Measurements from ENCODE around the gene ADSS1.

The ADSS1 gene

DNA sequence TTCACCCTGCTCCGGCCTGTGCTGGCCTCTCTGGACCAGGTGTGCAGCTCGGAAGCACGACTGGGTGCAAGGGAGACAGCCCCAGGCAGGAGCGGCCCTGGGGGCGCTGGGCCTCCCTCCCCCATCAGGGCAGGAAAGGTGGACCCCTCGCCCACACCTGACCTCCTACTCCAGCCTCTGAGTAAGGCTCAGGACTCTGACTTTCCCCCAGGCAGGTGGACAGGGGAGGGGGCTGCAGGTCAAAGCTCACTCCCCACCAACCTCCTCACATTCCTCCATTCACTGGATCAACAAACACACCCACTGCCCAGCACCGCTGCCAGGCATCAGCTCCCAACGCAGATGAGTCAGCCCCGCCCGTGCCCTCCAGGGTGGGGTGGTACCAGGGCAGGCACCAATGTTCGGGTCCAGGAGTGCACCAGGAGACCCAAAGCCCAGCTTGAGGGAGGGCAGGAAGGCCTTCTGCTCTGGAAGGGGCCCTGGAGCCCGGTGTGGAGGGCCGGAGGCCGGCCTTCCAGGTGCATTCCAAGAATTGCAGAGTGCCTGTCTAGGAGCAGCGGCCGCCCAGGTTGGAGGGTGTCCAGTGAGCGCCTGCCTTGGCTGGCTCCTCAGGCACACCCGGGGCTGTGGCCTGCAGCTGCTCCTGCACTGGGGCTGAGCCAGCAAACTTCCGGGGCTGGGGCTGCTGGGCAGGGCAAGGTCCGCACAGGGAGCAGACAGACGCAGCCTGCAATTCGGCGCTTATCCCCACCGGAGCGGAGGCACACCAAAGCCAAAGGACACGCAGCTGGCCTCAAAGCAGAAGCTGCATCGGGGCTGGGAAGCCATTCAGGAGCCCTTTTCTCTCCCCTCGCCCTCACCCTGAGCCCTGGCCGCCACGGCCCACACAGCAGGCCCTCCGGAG is 36.2 kb upstream of the ADSS1 start:
- no peak for DNase-seq (ENCODE audit: low read depth, low spot score)

DNA sequence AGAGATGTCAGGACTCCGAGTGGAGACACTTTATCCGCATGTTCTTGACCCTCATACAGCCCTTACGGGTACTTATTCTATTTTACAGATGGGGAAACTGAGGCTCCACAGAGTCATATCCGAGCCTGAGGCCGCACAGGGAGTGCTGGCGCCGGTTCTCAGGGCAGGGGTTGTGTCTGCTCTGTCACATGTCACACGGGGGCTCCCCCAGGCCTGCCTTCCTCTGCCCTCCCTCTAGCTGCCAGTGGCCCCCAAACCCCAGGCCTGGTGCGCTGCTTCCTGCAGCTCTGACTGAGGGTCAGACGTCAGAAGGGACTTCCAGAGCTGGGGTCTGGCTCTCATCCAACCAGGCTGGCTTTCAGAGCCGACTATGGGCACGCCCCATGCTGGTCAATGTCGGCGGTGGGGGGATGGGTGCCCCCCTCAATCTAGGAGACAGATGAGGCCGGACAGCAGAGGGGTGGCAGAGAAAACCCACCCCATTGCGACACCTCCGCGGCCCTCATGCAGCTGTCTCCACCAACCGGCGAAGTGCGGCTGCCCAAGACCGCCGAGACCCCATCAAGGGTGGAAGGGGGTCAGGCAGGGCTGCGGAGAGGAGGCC is 35.4 kb upstream of the ADSS1 start:
- no peak for DNase-seq (ENCODE audit: low read depth, low spot score)

DNA sequence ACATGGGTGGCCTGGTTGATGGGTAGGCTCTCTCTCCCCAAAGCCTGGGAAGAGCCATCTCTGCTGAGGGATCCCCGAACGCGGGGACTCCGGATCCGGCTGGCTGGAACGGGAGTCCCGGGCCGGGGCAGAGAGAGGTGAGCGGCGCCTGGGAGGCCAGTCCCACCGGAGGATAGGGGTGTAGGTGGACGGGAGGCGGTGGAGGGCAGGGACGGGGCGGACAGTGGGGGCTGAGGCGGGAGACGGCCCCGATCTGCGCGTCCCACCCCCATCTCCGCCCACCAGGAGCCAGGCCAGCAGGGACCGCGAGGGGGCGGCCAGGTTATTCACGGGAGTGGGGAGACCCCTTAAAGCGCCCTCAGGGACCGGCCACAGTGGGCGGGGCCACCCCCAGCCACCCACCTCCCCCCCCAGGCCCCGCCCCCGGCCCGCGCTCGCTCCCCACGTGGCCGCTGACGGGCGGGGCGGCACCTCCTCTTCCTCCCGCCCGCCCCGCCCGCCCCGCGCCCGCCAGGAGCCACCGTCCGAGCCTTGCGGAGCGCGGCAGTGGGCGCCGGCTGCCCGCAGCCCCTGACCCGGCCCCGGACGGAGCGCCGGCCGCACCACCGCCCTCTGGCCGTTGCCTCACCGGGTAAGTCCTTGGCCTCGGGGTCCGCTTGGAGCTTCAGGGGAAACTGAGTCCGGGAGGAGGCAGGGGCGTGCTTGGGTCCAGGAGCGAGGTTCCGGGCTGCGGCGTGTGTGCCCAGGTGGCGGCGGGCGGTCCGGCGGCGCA is 34.7 kb upstream of the ADSS1 start, which contains the start of gene INF2:
INF2 (plus strand) TSS at position 510 of the 772 bp plus-strand sequence. CDS start 11,748 bp downstream, outside the sequence.
- no peak for DNase-seq (ENCODE audit: low read depth, low spot score)

DNA sequence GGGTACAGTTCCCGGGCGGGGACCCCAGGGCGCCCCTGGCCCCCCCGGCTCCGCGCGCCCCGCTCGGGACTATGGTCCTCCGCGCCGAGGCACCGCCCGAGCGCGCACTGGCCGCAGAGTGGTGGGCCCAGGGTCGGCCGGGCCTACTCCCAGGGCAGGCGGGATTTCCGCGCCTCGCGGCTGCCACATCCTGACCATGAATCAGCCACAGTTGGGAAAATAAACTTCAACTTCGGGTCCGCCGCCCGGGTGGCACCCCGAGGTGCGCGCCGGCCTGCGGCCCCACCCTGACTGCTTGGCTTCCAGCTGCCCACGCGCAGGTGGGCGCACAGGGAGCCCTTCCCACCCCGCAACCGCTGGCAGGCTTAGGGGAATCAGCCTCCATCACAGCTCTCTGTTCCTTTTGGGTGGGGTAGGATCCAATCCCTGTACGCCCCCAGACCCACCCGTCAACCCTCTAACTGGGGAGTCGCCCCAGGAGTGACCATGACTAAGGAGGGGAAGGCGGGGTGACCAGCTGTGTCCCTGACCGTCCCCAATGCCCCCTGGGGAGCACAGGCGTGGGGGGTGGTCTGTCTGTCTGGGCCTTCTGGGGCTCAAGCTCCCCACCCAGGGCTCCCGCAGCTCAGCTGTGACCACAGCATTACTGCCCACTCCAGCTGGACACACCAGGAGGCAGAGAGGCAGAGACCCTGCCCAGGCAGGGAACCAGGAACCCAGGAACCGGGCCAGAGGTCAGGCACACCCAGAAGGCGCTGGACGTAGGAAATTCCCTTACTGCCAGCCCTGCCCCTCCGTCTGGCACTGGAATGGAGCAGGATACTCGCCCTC is 33.9 kb upstream of the ADSS1 start:
- no peak for DNase-seq (ENCODE audit: low read depth, low spot score)

DNA sequence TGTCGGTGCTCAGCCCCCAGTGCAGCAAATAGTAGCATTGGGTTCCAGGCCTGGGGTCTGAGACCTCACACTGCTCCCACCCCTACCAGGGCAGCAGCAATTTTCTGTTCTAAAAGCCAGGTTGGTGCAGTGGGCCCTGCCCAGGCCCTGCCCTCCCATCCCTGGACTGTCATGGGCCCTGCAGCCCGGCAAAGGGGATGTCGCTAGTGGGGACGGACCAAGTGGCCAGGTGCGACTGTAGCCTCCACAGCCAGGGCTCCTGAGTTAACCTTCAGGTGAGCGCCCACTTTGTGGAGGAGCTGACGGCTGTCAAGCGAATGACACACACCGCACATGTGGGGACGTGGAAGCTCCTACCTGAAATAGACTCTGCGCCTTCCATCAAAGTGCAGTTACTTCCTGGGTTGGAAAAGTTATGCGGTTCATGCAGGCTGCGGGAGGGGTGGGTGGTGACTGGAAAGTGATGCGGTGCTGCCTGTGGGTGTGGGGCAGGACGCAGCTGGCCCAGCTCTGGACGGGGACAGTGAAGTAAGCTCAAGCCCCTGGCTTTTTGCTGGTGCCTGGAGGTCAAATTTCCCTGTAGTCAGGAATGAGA is 33.1 kb upstream of the ADSS1 start:
- DNase-seq (ENCODE audit: low read depth, low spot score) = no peak

DNA sequence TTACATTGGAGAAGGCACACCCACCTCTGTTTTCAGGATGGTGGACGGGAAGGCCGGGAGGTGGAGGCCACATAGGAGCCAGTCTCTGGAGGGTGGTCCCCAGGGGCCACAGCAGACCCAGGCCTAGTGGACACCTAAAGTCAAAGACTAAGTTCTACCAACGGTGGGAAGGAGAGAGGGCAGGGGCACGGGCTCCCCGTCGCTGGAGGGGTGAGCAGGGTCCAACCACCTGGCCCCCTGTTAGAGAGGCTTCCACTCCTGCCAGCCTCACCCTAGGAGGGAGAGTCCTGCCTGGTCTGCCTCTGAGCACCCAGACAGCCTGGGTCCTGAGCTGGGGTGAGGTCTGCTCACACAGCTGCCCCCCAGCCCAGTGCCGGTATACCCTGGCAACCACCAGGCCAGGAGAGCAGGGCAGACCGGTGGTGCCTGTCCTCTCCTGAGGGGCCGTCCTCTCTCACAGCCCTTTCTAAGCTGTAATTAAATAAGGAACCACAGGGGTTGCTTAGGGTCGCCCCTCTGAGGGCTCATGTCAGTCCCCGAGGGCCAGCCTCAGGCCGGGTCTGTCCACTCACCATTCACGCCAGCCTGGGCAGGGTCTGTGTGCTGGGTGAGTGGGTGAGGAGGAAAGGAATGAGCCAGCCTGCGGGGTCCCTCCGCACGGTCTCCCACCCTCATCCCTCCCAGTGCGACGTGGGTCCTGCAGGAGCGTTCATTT is 32.3 kb upstream of the ADSS1 start:
- no peak for DNase-seq (ENCODE audit: low read depth, low spot score)

DNA sequence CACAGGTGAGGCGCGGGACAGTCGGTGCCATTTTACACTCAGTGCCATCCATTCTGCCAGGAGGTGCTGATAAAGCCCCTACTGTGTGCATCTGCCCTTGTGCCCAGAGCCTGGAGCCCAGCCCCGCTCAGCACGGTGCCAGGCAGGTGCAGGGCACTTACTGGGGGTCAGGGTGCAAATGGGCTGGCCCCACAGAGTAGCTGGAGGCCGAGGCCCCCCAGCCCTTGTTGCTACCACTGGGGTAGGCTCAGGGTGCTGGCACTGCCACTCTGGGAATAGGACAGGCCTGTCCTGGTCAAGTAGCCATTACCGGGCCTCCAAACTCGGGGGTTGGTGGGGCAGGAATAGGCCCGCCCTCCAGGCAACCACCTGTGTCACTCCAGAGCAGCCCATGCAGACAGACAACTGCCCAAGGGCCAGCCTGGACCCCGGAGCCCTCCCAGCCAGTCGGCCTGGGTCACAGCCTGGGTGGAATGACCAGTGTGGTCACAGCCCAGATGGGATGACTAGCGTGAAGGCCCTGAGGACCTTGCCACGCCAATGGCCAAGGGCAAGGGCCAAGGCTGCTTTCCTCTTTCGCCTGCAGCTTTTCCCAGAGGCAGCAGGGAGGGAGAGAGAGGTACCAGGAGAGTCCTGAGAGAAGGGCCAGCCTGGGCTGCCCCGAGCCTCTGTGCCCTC is 31.6 kb upstream of the ADSS1 start:
- DNase-seq (ENCODE audit: low read depth, low spot score) = no peak

DNA sequence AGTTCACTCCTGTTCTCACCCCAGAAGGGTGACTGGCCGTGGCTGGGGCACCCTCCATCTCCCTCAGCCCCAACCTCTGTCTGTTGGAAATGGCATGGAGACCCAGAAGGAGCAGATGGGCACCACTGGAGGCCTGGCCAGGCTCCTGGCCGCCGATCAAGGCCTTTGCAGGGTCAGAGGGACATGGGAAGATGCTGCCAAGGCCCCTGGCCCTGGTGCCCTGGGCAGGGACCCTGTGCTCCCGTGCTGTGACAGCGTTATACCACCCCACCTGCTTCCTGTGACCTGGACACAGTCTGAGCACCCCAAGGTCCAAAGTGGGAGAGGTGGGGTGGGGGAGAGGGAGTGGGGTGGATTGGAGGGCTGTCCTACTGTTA is 31.1 kb upstream of the ADSS1 start:
- DNase-seq (ENCODE audit: low read depth, low spot score) = no peak

DNA sequence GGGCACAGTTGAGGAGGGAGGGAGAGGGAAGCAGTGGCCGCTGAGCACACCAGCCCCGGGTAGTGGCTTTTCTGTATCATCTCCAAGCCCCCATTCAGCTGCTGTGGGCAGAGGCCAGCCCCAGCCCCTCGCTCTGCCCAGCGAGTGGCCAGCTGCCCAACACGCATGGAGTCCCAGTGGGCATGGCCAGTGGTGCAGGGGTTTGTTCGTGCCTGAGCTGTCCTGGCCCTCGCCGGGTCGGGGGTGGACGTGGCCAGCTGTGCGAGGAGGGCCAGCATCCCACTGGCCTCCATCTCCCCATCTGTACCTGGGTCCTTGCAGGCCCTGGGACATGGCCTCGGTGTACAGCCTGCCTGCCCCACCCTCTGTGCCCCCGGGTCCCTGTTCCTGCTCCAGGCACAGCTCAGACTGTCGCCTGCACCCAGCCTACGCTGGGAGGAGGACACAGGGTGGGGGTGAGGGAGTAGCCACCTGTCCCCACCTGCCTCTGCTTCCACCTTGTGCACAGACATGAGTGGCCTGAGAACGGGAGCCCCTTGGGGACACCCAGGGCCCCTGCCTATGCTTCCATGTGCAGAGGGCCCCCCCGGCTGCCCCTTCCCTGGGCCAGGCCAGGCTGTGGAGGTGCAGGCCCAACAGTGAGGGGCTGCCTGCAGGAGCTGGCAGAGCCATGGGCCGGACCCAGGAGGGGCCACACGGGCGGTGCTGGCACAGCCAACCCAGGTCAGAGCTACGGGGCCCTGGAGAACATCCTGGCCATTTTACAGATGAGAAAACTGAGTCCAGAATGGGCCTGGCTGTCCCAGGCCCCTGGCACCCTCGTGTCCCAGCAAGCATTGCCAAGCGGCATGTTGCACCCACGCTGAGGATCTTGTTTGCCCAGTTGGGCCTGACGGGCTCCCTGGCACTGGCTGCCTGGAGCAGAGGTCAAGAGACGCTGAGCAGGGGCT is 30.3 kb upstream of the ADSS1 start:
- DNase-seq (ENCODE audit: low read depth, low spot score) = no peak

DNA sequence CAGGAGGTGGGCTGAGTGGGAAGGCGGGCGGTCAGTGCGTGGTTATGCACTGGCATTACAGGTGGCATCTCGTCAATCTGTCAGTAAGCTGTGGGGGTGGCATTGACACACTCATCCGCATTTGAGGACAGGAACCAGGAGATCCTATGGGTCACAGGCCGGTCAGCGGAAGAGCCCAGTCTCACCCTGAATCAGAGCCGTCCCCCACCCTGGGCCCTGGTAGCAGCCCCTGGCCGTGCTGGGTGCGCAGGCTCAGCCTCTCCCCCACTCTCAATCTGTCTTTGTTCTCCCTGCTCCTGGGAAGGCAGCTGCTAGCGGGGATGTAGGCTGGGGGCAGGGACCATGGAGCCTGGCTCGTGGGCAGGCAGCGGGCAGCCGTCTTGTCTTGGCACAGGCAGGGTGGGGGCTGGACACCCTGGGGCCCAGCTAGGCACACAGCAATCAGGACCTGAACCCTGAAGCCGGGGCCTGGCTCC is 29.5 kb upstream of the ADSS1 start:
- no peak for DNase-seq (ENCODE audit: low read depth, low spot score)

DNA sequence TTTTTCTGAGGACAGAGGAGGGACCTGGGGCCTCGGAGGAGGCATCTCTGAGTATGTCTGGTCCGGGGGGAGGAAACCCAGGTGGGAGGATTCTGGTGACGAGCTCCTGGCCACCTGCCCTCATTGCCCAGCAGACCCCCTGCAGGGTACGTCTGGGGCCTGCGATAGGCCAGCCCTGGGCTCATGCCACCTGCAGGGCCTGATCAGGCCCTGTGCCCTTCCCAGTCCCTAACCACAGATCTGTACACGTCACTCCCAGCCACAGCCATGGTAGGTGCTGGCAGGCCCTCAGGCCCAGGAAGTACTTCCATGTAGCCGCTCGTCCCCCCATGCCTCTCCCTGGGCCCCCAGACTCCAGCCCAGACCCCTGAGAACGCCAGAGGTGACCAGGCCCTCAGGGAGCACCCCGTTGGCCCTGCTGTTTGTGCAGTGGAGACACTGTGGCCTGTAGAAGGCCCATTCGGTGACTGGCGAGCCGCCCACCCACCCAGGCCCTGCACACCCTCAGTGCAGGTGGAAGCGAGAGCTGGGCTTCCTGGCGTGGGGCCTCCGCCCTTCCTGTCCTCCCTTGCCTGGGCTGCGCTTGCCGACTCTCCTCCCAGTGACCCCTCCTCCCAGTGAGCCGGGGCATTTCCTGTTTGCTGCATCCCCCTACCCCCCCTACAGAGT is 28.9 kb upstream of the ADSS1 start:
- DNase-seq (ENCODE audit: low read depth, low spot score) = no peak

DNA sequence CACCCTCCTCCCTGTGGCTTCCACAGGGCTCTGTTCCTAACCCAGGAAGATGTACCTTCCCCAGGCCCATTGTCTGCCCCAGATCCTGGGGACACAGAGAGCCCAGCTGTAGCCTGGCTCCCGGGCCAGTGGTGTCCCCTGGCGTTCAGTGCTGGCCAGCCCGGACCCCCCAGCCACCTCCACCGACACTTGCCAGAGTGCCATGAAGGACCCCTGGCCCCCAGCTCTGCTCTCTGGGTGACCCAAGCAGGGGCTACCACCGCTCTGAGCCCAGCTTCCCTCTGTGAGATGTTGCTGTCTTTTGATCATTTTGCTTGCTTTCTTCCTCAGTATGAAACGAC is 28.4 kb upstream of the ADSS1 start:
- DNase-seq (ENCODE audit: low read depth, low spot score) = no peak

DNA sequence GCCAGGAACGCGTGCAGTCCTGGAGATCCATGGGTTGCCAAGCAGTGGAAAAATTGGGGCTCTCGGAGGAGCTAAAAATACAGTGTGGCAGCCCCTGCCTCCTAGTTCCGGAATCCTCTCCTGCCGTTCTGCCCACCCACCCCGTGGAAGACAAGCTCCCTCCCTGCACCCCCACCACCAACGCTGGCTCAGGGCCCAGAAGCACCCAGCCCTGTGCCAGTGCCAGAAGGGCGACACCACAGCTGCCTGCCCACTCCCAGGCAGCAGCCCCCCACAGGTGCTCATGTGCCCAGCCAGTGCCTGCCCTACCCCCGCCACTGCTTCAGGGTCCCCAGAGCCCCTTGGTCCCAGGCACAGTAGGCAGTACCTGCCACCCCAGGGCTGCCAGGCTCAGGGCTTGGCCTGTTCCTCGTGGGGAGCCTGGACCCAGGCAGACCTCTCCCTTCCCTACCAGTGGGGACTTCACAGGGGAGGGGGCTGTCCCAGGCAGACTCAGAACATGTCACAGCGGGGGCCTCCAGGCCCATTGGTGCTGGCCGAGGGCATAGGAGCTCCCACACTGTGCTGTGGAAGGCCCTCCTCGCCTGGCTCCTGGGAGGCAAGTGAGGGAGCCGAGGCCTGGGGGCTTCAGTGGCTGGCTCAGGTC is 27.2 kb upstream of the ADSS1 start:
- DNase-seq (ENCODE audit: low read depth, low spot score) = no peak

DNA sequence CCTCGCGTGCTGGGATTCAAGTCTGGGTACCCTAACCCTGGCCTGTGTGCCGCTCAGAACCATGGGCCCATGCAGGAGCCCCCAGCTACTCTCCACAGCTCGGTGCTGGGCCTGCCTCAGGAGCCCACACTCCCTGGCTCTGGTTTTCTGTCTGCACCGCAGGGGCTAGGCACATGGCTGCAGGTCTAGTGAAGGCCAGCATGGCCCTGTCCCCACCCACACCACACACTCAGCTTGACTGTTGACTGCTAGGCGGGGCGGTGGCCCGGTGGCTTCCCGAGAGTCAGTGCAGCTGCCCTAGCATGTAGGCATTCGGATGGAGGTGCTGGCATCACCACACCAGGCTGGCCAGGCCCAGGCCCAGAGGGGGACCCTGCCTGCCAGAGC is 26.7 kb upstream of the ADSS1 start:
- DNase-seq (ENCODE audit: low read depth, low spot score) = no peak

DNA sequence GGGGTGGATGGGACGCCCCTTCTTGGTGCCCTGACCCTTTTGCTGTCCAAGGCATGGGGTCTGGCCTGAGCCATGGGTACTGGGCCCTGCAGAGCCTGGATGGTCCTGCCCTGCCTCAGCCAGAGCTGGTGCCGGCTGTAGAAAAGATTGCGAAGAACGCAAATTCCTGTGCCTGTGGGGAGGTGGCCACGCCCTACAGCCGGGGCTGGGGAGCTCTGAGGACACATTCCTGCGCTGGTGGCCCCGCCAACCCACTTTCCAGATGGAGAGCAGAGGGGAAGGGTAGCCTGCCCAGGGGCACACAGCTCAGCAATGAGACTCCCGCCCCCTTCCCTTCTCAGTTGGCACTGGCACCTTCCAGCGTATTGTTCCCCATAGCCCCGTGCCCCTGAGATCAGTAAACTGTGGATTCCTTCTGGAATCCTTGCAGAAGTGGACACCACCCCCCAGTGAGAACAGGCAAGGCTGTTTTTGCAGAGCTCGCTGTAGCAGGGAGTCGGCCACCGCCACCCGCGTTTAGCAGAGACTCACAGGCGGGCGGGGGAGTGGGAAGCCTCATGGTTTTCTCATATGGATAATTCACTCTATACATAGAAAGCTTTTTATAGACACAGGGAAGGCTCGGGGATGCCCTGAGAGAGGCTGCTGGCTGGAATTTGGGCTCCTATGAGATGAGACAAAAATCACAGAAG is 26.0 kb upstream of the ADSS1 start:
- DNase-seq (ENCODE audit: low read depth, low spot score) = no peak

DNA sequence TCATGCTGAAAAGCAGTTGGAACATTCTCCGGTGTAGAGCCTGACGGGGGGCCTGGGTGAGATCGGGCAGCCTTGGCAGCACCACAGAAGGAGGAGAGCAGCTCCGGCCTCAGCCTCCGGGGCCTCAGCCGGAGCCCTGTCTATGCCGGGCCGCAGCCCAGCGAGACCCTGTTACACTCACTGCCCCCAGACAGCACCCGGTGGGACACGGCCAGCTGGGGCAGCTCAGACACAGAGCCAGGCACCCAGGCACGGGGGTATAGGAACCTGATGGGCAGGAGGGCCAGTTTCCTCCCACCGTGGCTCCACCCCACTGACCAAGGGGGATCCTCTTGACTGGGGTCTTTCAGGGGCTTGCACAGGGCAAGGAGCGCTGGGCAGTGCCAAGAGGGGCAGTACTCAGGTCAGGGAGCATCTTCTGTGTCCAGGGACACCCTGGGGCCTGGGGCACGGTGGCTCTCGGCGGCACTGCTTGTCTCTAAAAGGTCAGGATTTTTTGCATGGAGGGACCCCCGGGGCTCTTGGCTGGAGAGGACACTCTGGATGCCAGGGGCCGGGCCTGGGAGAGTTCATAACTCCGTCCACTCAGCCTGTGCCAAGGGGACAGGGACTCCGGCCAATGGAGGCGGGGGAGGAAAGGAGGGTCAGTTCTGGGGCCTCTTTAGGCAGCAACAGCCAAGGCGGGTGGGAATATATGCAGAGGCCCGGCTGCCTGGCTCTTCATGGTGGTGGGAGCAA is 25.2 kb upstream of the ADSS1 start:
- no peak for DNase-seq (ENCODE audit: low read depth, low spot score)

DNA sequence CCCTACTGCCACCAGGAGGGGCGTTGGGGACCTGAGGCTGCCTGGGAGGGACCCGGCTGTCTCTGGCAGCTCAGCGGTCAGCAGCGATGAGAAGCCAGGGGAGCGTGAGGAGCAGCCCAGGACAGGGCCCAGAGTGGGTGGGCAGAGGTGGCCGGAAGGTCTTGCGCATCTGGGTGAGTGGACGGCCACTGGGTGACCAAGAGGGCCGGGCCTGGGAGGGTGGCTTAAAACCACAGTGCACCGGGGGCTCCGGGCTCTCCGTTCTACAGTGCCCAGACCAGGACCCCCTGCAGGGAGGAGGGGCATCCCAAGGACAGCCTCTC is 24.6 kb upstream of the ADSS1 start:
- no peak for DNase-seq (ENCODE audit: low read depth, low spot score)
